Measurements from ENCODE around the gene FSTL5.

The FSTL5 gene

GRCh38 chr4:161581262-161582230, 582.3 kb downstream of the FSTL5 start:
- no peak overlapping the region; the same call in 1 of the 2 replicates for H2AFZ ChIP-seq (ENCODE audit: low read depth, low read length)
- no peak overlapping the region for H3K27ac ChIP-seq (ENCODE audit: low read length)
- DNase-seq (no peak), ATAC-seq (ENCODE audit: insufficient read depth, low read depth) (no peak)
- TF ChIP-seq, protein P1, sequence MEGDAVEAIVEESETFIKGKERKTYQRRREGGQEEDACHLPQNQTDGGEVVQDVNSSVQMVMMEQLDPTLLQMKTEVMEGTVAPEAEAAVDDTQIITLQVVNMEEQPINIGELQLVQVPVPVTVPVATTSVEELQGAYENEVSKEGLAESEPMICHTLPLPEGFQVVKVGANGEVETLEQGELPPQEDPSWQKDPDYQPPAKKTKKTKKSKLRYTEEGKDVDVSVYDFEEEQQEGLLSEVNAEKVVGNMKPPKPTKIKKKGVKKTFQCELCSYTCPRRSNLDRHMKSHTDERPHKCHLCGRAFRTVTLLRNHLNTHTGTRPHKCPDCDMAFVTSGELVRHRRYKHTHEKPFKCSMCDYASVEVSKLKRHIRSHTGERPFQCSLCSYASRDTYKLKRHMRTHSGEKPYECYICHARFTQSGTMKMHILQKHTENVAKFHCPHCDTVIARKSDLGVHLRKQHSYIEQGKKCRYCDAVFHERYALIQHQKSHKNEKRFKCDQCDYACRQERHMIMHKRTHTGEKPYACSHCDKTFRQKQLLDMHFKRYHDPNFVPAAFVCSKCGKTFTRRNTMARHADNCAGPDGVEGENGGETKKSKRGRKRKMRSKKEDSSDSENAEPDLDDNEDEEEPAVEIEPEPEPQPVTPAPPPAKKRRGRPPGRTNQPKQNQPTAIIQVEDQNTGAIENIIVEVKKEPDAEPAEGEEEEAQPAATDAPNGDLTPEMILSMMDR (IDR thresholded peaks at IDR 0.05; ENCODE audit: borderline replicate concordance, extremely low read depth, low read length, poor library complexity, severe bottlenecking), result no peak
- no peak for TF ChIP-seq EZH2 (IDR thresholded peaks at IDR 0.05; ENCODE audit: borderline replicate concordance, low read depth, low read length, severe bottlenecking)
- no peak overlapping the region for H3K4me2 ChIP-seq (ENCODE audit: insufficient read depth, low read length)
- H3K9ac ChIP-seq (ENCODE audit: low read depth, low read length), result no peak overlapping the region
- H3K27me3 ChIP-seq (ENCODE audit: insufficient read depth, low read length, poor library complexity), result no peaks in the 10 kb centered on the region
- no peak overlapping the region for H3K4me3 ChIP-seq (ENCODE audit: low read depth in 1 of 2, low read length in 2 of 2)
- H3K36me3 ChIP-seq (ENCODE audit: insufficient read depth, low read length), result no peaks in the 10 kb centered on the region
- no peaks in the 10 kb centered on the region for H3K79me2 ChIP-seq (ENCODE audit: insufficient read depth, low read length)
- no peaks in the 10 kb centered on the region for H3K9me3 ChIP-seq (ENCODE audit: insufficient read depth, low read length, severe bottlenecking)
- no peaks in the 10 kb centered on the region for H4K20me1 ChIP-seq (ENCODE audit: insufficient read depth, low read length)
- no peaks in the 10 kb centered on the region for H3K4me1 ChIP-seq (ENCODE audit: insufficient read depth, low read length)

GRCh38 chr4:161577579-161578301, 586.1 kb downstream of the FSTL5 start:
- H3K4me1 ChIP-seq (ENCODE audit: insufficient read depth, low read length), result no peaks in the 10 kb centered on the region
- H2AFZ ChIP-seq (ENCODE audit: low read depth, low read length), result no peak overlapping the region
- H3K79me2 ChIP-seq (ENCODE audit: insufficient read depth, low read length), result no peaks in the 10 kb centered on the region
- DNase-seq, result no peak
- H3K27me3 ChIP-seq (ENCODE audit: insufficient read depth, low read length, poor library complexity), result no peaks in the 10 kb centered on the region
- no peak for TF ChIP-seq EZH2 (IDR thresholded peaks at IDR 0.05; ENCODE audit: borderline replicate concordance, low read depth, low read length, severe bottlenecking)
- TF ChIP-seq, protein P1 (IDR thresholded peaks at IDR 0.05; ENCODE audit: borderline replicate concordance, extremely low read depth, low read length, poor library complexity, severe bottlenecking), result no peak
- H3K4me2 ChIP-seq (ENCODE audit: insufficient read depth, low read length), result no peak overlapping the region
- H3K4me3 ChIP-seq (ENCODE audit: low read depth in 1 of 2, low read length in 2 of 2), result no peak overlapping the region
- no peak overlapping the region for H3K27ac ChIP-seq (ENCODE audit: low read length)
- no peaks in the 10 kb centered on the region for H3K36me3 ChIP-seq (ENCODE audit: insufficient read depth, low read length)
- no peaks in the 10 kb centered on the region for H3K9me3 ChIP-seq (ENCODE audit: insufficient read depth, low read length, severe bottlenecking)
- no peaks in the 10 kb centered on the region for H4K20me1 ChIP-seq (ENCODE audit: insufficient read depth, low read length)
- H3K9ac ChIP-seq (ENCODE audit: low read depth, low read length), result no peak overlapping the region
- ATAC-seq (ENCODE audit: insufficient read depth, low read depth), result no peak

GRCh38 chr4:161573836-161574235, 590.0 kb downstream of the FSTL5 start:
- Histone ChIP-seq H3K36me3 (ENCODE audit: insufficient read depth, low read length) (no peaks in the 10 kb centered on the region), H3K27me3 (ENCODE audit: insufficient read depth, low read length, poor library complexity) (no peaks in the 10 kb centered on the region), H3K79me2 (ENCODE audit: insufficient read depth, low read length) (no peaks in the 10 kb centered on the region), H3K9me3 (ENCODE audit: insufficient read depth, low read length, severe bottlenecking) (no peaks in the 10 kb centered on the region), H3K27ac (ENCODE audit: low read length) (no peak overlapping the region), H3K4me1 (ENCODE audit: insufficient read depth, low read length) (no peaks in the 10 kb centered on the region), H3K4me2 (ENCODE audit: insufficient read depth, low read length) (no peak overlapping the region), H3K9ac (ENCODE audit: low read depth, low read length) (no peak overlapping the region), H3K4me3 (ENCODE audit: low read depth in 1 of 2, low read length in 2 of 2) (no peak overlapping the region), H4K20me1 (ENCODE audit: insufficient read depth, low read length) (no peaks in the 10 kb centered on the region), H2AFZ (ENCODE audit: low read depth, low read length) (no peak overlapping the region)
- TF ChIP-seq EZH2 (IDR thresholded peaks at IDR 0.05; ENCODE audit: borderline replicate concordance, low read depth, low read length, severe bottlenecking), result no peak
- TF ChIP-seq, protein P1 (IDR thresholded peaks at IDR 0.05; ENCODE audit: borderline replicate concordance, extremely low read depth, low read length, poor library complexity, severe bottlenecking), result no peak
- ATAC-seq (ENCODE audit: insufficient read depth, low read depth) (no peak), DNase-seq (no peak)

Measured in DND-41 (cell line).